GM23338 (cell line): ENCODE results near the gene CSF2RB.

Experiments used
- CREB1 ChIP-seq: fragments of 250-450 bp; sonication (Bioruptor Pico); IDR thresholded peaks from 2 replicates; pipeline ENCODE4 v1.5.0; 2020; ENCODE audit warnings: low read depth, mild to moderate bottlenecking, moderate library complexity
- EZH2 ChIP-seq: fragments of 200-600 bp; sonication (generic); IDR thresholded peaks from one replicate; pipeline ENCODE4 v1.8.0; 2017; ENCODE audit warnings: antibody characterized with exemption, mild to moderate bottlenecking, low read depth; ENCODE audit not compliant: unreplicated experiment
- EZH2phosphoT487 ChIP-seq: fragments of 200-600 bp; sonication (generic); IDR thresholded peaks from one replicate; pipeline ENCODE4 v1.8.1; 2018; ENCODE audit warnings: antibody characterized with exemption; ENCODE audit not compliant: unreplicated experiment
- JUNB ChIP-seq: IDR thresholded peaks from one replicate; pipeline ENCODE4 v1.6.1; 2016; ENCODE audit warnings: antibody characterized with exemption; ENCODE audit not compliant: unreplicated experiment
- NANOG ChIP-seq: IDR thresholded peaks from 2 replicates; pipeline ENCODE4 v1.6.1; 2016; ENCODE audit warnings: antibody characterized with exemption, borderline replicate concordance
- POLR2AphosphoS5 ChIP-seq: IDR thresholded peaks from 2 replicates; pipeline ENCODE4 v1.6.1; 2016; ENCODE audit warnings: antibody characterized with exemption, low read depth
- STAT1 ChIP-seq: IDR thresholded peaks from one replicate; pipeline ENCODE4 v1.6.1; 2016; ENCODE audit warnings: antibody characterized with exemption; ENCODE audit not compliant: unreplicated experiment
- ZNF114 ChIP-seq: fragments of 250-450 bp; sonication (Bioruptor Pico); IDR thresholded peaks from 2 replicates; pipeline ENCODE4 v1.5.0; 2020; ENCODE audit warnings: mild to moderate bottlenecking, moderate library complexity
- ZNF331 ChIP-seq: fragments of 250-450 bp; sonication (Bioruptor Pico); IDR thresholded peaks from 2 replicates; pipeline ENCODE4 v1.5.0; 2020; ENCODE audit warnings: low read depth, mild to moderate bottlenecking, moderate library complexity
- TF ChIP-seq, protein P1 (sequence below), 2 experiments: fragments of 200-600 bp in 1 of 2; sonication (generic) in 1 of 2; conservative IDR thresholded peaks; 2 replicates each; pipeline versions ENCODE4 v1.5.1 to v1.6.1; 2016 to 2017; ENCODE audit warnings: antibody characterized with exemption in 2 of 2, low read depth in 2 of 2, mild to moderate bottlenecking in 2 of 2, moderate library complexity in 1 of 2
- TF ChIP-seq, protein P2 (sequence below): IDR thresholded peaks from one replicate; pipeline ENCODE4 v1.6.1; 2018; ENCODE audit warnings: antibody characterized with exemption; ENCODE audit not compliant: unreplicated experiment
- TF ChIP-seq, protein P3 (sequence below): IDR thresholded peaks from 2 replicates; pipeline ENCODE4 v1.6.1; 2016; ENCODE audit warnings: antibody characterized with exemption
- TF ChIP-seq, protein P4 (sequence below): fragments of 250-450 bp; sonication (Bioruptor Pico); IDR thresholded peaks from 2 replicates; pipeline ENCODE4 v1.5.0; 2020; ENCODE audit warnings: mild to moderate bottlenecking, moderate library complexity

DNA sequence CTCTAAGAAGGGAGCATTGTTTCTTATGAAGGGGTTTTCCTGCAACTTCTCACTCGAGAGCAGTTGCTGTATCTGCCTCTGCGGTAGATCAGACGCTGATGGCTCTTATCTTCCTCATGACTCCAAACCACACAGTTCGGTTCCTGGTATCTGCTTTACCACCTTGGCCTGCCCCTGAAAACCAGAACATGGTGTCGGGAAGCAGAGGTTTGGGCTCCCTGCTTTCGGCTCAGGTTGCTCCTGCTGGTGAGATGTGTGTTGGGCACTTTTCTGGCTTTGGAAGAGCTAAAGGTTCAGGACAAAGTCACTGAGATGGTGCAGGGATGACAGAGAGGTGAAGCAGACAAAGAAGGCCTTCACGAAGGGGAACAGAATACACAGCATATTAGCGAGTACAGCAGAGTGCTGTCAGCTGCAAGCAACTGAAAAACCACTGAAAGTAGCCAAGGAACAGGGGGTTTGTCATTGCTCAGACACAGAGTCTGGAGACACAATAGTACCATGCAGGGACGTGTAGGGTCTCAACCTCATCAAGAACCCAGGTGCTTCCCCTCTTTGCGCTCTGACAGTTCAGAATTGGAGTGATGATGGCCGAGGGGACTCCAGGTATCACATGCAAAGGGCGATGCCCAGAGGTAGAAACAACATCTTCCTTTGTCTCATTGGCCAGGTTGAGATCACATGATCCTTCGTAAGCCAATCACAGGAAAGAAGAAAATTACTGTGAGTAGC is 11.9 kb upstream of the CSF2RB start:
- TF ChIP-seq, protein P1, sequence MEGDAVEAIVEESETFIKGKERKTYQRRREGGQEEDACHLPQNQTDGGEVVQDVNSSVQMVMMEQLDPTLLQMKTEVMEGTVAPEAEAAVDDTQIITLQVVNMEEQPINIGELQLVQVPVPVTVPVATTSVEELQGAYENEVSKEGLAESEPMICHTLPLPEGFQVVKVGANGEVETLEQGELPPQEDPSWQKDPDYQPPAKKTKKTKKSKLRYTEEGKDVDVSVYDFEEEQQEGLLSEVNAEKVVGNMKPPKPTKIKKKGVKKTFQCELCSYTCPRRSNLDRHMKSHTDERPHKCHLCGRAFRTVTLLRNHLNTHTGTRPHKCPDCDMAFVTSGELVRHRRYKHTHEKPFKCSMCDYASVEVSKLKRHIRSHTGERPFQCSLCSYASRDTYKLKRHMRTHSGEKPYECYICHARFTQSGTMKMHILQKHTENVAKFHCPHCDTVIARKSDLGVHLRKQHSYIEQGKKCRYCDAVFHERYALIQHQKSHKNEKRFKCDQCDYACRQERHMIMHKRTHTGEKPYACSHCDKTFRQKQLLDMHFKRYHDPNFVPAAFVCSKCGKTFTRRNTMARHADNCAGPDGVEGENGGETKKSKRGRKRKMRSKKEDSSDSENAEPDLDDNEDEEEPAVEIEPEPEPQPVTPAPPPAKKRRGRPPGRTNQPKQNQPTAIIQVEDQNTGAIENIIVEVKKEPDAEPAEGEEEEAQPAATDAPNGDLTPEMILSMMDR (conservative IDR thresholded peaks at IDR 0.05; ENCODE audit: low read depth in 2 of 2), result no peak
- TF ChIP-seq, protein P2, sequence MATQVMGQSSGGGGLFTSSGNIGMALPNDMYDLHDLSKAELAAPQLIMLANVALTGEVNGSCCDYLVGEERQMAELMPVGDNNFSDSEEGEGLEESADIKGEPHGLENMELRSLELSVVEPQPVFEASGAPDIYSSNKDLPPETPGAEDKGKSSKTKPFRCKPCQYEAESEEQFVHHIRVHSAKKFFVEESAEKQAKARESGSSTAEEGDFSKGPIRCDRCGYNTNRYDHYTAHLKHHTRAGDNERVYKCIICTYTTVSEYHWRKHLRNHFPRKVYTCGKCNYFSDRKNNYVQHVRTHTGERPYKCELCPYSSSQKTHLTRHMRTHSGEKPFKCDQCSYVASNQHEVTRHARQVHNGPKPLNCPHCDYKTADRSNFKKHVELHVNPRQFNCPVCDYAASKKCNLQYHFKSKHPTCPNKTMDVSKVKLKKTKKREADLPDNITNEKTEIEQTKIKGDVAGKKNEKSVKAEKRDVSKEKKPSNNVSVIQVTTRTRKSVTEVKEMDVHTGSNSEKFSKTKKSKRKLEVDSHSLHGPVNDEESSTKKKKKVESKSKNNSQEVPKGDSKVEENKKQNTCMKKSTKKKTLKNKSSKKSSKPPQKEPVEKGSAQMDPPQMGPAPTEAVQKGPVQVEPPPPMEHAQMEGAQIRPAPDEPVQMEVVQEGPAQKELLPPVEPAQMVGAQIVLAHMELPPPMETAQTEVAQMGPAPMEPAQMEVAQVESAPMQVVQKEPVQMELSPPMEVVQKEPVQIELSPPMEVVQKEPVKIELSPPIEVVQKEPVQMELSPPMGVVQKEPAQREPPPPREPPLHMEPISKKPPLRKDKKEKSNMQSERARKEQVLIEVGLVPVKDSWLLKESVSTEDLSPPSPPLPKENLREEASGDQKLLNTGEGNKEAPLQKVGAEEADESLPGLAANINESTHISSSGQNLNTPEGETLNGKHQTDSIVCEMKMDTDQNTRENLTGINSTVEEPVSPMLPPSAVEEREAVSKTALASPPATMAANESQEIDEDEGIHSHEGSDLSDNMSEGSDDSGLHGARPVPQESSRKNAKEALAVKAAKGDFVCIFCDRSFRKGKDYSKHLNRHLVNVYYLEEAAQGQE, result no peak
- TF ChIP-seq POLR2AphosphoS5 (no peak), EZH2phosphoT487 (no peak), STAT1 (no peak), CREB1 (CRISPR knock-in tag) (no peak), NANOG (no peak), ZNF114 (CRISPR knock-in tag) (no peak), EZH2 (no peak), JUNB (no peak), ZNF331 (CRISPR knock-in tag) (no peak)
- TF ChIP-seq, protein P3, sequence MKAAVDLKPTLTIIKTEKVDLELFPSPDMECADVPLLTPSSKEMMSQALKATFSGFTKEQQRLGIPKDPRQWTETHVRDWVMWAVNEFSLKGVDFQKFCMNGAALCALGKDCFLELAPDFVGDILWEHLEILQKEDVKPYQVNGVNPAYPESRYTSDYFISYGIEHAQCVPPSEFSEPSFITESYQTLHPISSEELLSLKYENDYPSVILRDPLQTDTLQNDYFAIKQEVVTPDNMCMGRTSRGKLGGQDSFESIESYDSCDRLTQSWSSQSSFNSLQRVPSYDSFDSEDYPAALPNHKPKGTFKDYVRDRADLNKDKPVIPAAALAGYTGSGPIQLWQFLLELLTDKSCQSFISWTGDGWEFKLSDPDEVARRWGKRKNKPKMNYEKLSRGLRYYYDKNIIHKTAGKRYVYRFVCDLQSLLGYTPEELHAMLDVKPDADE, result no peak
- TF ChIP-seq, protein P4, sequence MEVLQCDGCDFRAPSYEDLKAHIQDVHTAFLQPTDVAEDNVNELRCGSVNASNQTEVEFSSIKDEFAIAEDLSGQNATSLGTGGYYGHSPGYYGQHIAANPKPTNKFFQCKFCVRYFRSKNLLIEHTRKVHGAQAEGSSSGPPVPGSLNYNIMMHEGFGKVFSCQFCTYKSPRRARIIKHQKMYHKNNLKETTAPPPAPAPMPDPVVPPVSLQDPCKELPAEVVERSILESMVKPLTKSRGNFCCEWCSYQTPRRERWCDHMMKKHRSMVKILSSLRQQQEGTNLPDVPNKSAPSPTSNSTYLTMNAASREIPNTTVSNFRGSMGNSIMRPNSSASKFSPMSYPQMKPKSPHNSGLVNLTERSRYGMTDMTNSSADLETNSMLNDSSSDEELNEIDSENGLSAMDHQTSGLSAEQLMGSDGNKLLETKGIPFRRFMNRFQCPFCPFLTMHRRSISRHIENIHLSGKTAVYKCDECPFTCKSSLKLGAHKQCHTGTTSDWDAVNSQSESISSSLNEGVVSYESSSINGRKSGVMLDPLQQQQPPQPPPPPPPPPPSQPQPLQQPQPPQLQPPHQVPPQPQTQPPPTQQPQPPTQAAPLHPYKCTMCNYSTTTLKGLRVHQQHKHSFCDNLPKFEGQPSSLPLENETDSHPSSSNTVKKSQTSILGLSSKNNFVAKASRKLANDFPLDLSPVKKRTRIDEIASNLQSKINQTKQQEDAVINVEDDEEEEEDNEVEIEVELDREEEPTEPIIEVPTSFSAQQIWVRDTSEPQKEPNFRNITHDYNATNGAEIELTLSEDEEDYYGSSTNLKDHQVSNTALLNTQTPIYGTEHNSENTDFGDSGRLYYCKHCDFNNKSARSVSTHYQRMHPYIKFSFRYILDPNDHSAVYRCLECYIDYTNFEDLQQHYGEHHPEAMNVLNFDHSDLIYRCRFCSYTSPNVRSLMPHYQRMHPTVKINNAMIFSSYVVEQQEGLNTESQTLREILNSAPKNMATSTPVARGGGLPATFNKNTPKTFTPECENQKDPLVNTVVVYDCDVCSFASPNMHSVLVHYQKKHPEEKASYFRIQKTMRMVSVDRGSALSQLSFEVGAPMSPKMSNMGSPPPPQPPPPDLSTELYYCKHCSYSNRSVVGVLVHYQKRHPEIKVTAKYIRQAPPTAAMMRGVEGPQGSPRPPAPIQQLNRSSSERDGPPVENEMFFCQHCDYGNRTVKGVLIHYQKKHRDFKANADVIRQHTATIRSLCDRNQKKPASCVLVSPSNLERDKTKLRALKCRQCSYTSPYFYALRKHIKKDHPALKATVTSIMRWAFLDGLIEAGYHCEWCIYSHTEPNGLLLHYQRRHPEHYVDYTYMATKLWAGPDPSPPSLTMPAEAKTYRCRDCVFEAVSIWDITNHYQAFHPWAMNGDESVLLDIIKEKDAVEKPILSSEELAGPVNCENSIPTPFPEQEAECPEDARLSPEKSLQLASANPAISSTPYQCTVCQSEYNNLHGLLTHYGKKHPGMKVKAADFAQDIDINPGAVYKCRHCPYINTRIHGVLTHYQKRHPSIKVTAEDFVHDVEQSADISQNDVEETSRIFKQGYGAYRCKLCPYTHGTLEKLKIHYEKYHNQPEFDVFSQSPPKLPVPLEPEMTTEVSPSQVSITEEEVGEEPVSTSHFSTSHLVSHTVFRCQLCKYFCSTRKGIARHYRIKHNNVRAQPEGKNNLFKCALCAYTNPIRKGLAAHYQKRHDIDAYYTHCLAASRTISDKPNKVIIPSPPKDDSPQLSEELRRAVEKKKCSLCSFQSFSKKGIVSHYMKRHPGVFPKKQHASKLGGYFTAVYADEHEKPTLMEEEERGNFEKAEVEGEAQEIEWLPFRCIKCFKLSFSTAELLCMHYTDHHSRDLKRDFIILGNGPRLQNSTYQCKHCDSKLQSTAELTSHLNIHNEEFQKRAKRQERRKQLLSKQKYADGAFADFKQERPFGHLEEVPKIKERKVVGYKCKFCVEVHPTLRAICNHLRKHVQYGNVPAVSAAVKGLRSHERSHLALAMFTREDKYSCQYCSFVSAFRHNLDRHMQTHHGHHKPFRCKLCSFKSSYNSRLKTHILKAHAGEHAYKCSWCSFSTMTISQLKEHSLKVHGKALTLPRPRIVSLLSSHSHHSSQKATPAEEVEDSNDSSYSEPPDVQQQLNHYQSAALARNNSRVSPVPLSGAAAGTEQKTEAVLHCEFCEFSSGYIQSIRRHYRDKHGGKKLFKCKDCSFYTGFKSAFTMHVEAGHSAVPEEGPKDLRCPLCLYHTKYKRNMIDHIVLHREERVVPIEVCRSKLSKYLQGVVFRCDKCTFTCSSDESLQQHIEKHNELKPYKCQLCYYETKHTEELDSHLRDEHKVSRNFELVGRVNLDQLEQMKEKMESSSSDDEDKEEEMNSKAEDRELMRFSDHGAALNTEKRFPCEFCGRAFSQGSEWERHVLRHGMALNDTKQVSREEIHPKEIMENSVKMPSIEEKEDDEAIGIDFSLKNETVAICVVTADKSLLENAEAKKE (CRISPR knock-in tag), result no peak
